NCI-H187 (cell line): Measurements from ENCODE around the gene MRPL17.

Experiments used
- DNase-seq, 2 experiments: peaks; one replicate each; lab custom pipeline; 2025; lab: John Stamatoyannopoulos, UW

The MRPL17 gene

DNA sequence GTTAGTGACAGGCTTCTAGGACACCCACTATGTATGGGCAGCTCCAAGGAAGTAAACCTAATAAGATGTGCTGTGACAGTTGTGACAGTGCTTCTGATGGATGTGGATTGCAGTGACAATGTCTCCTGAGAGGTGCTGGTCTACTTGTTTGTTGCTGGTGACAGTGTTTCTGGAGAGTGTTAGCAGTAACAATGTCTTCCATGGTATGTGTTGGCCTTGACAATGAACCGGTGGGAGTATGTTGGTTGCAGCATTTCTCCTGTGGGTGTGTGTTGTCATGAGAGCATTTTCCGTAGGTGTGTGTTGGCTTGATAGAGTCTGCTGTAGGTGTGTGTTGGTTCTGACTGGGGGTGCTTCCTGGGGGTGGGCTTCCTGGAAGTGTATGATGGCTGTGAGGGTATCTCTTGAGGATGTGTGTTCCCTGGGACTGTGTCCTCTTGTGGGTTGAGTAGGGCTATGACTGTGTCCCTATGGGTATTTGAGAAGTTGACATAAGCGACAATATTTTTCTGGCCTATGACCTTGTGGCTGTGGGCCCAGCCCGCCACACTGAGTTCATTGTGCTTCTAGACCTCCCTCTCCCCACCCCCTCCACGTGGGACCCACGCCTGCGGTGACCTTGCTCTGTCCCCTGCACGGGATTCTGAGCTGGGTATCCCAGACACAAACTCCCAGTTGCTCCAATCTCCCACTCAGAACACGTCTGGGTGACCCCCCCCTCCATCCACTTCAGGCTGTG, 28.7 kb downstream of the MRPL17 start:
- DNase-seq: no peak

DNA sequence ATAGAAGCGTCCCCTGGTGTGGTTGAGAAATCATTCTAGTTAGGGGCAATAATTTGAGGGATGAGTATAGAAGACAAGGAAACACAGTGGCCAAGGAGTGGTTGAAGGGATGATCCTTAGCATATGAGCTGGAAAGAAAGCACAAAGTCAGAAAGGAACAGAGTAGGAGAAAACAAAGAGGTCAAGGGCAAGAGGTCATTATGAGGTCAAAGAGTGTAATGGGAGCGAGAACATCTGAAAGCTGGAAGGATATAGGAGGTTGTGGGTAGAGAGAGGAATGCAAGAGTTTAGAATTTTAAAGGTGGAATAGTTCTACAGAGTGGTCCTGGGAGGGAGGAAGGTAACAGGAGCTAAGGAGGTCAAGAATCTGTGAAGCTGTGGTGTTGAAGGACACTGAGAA, 29.5 kb downstream of the MRPL17 start:
- no peak for DNase-seq

DNA sequence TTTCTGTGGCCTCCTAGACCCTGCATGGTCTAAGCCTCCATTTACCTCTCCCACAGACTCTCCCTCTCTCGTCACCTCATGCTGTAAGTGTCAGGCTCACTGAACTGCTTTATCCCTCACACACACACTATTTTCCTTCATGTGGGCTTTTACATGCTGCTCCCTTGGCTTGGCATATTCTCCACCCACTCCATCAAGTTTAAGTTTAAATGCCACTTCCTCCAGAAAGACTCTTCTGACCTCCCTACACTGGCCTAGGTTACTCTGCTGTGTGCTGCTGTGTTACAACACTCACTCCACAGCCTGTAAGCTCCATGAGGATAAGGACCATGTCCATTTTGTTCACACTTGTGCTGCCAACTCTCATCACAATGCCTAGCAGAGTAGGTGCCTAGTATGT, 30.0 kb downstream of the MRPL17 start:
- no peak for DNase-seq

DNA sequence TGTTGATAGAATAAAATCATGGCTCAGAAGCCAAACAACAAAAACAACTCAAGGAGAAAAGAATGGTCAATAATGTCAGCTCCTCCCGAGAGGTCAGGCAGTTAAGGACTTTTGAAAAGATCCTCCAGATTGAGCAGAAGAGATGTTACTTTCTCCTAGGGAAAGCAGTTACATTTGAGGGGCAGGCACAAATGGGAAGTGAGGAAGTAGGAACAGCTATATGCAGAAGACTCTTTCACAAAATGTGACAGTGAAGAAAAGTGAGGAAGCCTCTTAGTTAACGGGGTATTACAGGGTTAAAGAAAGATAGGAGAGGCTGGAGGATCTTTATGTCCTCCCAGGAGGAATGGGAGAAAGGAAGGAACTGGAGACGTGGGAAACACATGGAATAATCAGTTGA, 31.0 kb downstream of the MRPL17 start:
- DNase-seq: no peak

DNA sequence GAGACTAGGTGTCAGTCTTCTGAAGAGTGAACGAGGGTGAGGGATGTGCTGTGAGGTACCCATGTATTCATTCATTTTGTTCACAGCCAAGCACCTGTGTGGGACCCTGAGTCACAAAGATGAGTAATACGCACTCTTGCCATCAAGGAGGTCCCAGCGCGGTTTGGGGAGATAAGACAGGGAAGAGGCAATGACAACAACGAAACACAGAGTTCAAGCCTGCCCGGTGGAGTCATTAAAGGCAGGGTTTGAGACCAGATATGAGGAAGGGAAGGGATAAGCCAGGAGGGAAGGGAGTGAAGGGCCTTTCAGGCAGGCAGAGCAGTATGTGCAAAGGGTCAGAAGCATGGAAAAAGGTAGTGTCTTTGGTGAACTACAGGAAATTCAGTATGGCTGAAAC, 32.2 kb downstream of the MRPL17 start:
- no peak for DNase-seq

DNA sequence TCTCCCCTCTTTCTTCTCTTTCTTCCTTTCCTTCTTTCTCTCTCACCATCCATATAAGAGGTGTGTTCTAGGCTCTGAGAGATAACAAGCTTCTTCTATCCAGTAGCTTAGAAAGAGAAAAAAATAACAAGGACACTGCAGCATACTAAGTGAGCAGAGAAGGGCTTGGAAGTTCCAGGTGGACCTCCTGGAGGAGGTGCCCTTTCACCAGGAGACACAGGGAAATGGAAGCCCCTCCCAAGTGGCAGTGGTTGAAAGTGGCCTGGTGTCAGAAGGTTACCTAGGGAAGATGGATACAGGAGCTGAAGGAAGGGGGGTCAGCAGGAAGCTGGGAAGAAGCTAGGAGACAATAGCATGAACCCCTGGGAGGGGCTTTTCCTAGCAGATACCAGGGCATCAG, 33.0 kb downstream of the MRPL17 start:
- DNase-seq: no peak

DNA sequence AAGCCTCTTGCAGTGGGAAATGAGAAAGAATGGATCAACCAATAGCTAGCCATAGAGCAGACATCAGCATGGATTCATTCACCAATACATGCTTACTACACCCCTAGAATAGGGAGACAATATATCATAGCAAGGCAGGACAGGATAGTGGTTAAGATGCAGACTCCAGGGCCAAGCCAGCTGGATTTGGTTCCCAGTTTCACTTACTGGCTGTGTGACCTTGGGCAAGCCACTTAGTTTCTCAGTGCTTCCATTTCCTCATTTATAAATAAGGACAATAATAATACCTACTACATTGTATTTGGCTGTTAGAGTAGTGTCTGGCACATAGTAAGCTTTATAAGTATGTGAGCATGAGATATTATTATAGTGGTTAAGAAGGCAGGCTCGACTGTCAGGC, 34.6 kb downstream of the MRPL17 start:
- no peak for DNase-seq

DNA sequence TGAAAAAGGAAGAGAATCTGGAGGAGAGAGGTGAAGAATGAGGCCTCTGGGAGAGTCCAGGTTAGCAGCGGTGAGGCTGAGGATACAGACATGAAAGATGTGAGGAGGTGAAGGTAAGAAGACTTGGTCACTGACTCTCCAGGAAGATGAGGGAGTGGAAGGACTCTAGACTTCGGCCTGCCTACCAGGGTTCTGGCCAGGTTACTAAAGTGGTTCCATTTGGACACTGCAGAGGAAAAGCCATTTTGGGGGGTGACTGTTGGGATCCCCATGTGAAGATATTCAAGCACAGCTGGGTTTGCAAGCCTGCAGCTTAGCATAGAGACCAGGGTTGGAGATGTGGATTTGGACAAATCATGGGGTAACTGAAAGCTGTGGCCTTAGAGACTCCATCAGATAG, 35.3 kb downstream of the MRPL17 start:
- no peak for DNase-seq

DNA sequence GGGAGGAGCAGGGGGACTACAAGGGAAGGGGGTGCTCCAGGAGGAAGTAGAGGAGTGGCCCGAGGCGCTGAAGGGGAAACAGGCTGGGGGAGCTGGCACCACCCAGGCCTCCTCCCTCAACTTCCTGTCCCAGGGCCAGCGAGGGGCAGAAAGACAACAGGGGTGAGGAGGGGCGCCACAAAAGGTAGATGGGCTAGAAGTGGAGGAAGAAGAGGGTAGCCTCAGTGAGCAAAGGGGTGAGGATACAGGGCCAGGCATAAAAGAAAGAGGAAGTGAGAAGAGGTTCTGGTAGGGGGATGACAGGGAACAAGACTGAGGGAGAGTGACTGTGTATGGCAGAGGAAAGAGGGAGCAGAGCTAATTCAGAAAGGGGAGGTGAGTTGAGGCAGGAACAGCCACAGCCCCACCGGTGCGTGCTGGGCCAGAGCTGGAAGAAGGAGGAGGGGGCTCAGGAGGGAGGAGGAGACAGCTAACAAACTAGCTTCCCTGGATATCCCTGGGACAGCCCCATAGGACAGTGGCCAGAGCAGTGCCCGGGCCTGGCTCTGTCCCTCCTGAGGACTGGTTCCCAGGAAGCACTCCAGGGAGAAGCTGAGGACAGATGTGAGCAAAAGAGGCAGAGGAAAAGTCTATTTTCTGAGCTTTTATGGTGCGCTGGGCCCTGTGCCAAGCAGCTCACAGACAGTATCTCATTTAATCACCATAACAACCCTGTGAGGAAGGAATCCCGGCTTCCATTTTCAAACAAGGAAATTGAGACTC, 36.0 kb downstream of the MRPL17 start:
- no peak for DNase-seq

DNA sequence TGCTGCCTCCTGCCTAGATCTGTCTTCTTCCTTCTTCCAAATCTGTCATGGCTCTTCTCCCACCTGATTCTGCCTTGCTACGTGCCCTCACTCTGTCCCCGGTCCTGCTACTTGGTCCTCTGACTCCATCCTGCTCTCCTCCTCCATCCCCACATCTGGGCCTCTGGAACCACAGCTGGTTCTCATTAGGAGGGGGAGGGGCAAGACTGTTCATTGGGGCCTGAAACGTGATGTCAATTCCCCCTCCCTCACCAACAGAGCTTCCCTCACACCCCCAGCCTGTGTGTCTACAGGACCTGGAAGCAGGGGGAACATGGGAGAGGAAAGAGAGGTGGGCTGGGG, 36.6 kb downstream of the MRPL17 start:
- DNase-seq: no peak

DNA sequence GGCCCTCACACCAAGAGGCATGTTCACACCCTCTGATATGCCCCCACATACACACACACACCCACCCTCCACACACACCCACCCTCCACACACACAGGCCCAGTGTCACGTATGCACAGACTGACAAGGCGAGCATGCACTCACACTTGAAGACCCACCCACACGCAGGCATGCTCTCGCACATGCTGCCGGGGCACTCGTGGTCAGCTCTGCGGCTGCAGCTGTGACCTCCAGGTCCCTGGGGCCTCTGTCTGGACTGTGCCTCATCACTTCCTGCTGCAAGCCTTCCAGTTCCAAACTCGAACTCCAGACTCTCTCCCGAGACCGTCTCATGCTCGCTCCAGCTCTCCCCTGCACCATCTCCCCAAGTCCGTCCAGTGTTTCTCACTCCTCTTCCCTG, 37.1 kb downstream of the MRPL17 start:
- DNase-seq: no peak

DNA sequence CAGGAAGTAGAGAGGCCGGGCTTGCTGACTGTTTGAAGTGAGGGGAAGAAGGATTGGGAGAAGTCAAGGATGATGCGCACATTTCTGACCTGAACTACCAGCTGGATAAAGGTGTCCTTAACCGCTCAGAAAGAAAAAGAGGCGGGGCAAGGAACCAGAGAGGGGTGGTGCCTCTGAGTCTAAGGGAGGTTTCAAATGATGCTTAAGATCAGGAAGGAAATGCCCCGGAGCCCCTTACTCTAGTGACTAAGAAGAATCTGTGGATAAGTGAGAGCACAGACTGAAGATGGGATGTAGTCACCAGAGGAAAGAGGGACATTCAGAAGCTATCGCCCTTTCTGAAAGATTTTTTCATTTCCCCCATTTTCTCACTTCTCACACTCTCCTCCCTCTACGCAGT, 40.2 kb downstream of the MRPL17 start:
- DNase-seq: no peak

DNA sequence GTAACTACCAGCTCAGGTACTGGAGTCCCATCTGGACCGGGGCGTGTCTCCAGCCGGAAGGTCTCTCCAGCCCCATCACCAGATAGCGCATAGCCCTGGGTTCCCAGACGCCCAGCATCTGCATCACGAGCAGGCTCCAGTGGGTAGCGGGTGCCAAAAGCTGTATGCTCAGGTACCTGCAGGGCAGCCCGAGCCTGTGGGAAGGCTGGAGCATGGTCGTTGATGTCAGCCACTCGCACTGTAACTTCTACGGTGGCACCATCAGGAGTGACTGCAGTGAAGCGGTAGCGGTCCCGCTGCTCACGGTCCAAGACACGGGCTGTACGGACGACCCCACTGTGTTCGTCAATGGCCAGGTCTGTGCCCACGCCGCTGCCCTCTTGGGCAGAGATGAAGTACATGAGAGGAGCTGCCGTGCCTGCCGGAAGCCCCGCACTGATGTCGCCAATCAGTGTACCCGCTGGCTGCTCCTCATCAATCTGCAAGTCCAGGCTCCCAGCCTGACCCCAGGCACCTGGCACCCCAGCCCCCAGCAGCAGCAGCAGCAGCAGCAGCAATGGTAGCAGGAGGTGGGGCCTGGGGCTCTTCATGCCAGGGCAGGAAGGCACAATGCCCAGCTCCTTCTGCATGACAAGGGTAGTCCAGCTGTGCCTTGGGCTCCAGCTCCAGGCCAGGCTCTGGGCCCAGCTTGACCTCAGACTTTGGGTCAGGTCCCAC, 42.0 kb downstream of the MRPL17 start:
- DNase-seq: no peak

DNA sequence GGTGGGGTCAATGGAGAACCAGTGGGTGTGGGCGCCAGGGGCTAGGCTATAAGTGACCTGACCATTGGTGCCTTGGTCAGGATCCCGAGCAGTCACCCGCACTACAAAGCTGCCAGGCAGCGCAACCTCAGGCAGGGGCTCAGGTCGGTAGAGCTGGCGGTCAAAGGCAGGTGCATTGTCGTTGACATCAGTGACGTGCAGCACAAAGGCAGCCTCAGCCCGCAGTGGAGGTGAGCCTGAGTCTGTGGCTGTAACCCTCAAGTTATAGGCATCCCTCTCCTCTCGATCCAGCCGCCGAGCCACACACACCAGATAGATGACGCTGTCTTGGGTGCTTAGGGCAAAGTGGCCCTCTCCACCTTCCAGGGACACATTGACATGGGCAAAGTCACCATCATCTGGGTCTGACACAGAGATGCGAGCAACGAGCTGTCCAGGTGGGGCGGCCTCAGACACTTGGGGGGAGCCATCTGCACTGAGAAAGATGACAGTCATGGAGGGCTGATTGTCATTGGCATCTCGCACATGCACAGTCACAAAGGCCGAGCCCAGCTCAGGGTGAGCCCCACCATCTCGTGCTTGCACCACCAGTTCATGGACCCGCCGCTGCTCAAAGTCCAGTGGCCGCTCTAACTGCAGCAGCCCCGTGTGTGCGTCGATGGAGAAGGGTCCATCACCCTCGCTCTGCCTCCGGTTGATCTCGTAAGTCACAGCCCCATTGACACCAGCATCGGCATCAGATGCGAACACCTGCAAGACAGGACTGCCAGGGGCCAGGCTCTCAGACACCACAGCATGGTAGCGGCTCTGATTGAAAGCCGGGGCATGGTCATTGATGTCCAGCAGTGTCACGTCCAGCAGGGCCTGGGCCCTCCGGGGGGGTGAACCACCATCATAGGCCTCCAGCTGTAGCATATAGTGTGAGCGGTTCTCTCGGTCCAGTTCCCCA, 42.8 kb downstream of the MRPL17 start:
- DNase-seq: no peak

DNA sequence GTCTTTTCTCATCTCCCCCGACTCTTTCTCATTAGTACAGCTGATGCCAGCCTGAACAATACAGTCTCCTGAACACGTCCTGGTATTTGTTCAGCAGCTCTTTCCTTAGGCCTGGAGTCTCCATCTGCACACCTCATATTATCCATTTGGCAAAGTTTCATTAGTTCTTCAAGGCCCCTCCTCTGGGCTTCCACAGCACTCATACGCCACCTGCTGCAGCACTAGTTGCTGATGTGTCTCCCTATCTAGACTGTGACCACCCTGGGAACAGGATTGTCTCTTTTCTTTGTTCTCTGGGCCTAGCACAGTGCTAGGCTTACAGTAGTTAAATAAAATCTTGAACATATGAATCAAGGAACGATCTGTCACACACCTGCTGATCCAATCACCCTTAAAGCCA, 44.7 kb downstream of the MRPL17 start:
- no peak for DNase-seq

DNA sequence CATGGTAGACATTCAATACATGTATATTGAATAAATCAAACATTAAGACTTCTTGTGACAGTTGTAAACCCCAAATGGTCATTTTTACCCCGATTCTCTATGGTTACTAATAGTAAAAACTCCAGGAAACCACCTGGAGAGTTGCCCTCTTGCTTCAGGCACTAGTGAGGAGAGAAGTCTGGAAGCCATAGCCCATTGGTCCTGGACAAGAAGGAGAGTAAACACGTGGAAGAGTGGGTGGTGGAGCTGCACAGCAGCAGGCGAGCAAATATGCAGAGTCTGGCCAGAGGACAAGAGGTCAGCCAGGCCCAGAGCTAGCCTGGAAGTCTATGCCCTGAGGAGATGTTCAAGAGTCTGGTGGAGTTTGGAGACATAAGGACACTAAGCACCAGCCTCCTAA, 45.3 kb downstream of the MRPL17 start:
- DNase-seq: no peak

DNA sequence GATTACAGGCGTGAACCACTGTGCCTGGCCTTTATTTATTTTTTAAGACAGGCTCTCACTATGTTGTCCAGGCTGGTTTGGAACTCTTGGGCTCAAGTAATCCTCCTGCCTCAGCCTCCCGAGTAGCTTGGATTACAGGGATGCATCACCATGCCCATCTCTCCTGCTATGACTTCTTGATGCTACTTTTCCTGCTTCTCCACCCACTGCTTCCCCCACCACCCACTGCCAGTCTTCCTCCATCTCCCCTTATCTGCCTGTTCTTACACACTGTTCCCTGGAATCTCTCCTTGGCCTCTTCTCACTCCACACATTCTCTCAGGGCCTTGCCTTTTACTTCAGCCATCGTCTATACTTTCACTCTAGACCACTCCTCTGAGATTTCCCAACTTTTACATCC, 46.7 kb downstream of the MRPL17 start:
- no peak for DNase-seq

DNA sequence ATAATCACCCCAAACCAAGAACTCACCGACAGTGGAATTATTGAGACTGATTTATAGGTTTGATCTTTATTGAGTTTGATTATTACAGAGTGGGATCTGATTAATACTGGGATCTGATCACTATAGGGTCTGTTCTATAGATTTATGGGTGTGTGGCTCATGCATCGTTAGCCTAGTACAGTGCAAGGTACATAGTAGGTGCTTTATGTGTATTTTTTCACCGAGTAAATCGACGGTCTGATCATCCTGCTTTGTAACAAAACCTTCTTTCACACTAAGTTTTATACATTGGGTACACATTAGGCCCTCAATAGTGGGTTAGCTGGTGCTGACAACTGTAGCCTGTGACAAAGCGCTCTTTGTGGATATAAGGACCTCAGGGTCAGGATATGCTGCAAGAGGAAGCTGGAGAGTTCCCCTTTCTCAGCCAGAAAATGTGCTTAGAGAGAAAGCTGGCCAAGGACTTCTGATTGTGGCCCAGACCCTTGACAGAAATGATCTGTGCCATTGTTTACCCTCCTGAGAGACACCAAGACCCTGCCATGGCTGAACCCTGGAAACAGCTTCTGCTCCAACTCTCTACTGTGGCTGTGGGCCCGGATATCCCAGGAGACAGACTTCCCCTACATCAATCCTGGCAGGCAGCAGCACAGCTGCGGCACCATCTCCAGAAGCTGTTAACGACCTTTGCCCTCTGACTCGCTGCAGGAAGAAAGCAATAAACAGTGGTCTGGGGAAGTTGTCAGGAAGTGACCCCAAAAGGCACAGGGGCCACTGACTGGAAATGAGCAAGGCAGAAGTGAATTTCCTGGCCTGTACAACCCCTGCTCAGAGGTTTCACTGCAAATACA, 47.8 kb downstream of the MRPL17 start:
- no peak for DNase-seq

DNA sequence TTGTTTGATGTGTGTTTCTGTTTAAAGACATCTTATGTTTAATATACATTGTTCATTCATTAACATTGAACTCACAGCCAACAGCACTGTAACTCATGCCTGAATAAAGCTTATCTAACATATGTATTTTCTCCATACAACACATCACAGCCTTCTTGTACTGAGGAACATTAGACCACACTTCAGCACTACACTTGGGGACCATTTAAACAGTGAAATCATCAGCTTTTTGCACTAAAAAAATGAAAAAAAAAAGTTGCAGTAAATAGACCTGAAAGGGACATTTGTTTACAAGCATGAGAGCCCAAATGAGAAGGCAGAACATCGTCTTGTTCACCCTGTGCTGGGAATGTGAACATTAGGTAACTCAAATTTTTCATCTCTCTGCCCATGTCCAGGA, 48.6 kb downstream of the MRPL17 start:
- no peak for DNase-seq

DNA sequence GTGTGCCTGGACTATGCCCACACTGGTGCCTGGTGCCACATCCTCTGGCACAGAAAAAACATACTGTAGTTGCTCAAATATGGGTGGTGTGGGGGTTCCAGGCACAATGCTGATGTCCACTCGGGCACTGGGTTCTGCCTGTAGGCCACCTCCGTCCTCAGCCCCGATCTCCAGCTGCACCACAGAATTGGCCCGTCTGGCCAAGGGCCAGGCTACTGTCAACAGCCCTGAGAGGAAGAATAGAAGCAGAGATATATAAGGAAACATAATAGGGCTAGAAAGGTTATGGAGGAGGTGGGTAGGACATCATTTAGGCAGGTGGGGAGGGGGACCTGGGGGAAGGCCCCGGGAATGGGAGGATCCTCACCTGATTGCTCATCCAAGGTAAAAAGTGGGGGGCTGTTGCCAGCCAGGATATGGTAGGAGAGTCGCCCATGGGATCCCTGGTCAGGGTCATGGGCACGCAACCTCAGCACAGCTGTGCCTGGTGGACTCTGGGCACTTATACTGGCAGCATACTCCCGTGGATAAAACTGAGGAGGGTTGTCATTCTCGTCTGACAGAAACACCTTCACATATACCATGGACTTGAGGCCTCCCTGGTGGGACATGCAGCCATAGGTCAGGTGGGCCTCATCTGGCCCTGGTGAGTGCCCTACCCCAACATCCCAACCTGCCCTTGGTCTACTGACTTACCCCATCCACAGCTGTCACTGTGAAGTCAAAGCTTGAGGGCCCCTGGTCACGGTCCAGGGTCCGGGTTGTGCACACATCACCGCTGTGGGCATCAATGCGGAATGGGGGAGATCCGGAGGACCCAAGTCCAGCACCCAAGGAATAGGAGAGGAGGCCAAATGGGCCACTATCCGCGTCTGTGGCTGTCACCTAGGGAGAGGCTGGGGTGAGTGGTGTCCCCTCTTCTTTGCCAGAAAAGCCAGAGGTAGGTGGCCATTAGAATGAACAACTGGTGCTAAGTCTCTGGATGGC, 49.4 kb downstream of the MRPL17 start:
- no peak for DNase-seq
